Transverse colon (tissue), 4 donors: ENCODE data around the gene RPS6KA2. TPM values are rescaled to one million over a fixed set of nuclear protein-coding genes. Genes with fewer than 3 reads are reported as not detected.
A peak's percentile ranks its signal among the peaks of the same experiment; 100 is the strongest.

Experiments used
- DNase-seq: peaks from one replicate; pipeline ENCODE4 v3.0.0-alpha.2; 2019
- H3K27ac ChIP-seq, 4 donors: fragments of 200-600 bp; sonication (generic); 2 replicates each; pipeline ENCODE4 v1.5.1; 2016 to 2018; ENCODE audit warnings: inconsistent platforms in 4 of 4
- H3K27me3 ChIP-seq: fragments of 200-600 bp; sonication (generic); 2 replicates; pipeline ENCODE4 v1.5.1; 2017; ENCODE audit warnings: inconsistent platforms
- H3K36me3 ChIP-seq, 4 donors: fragments of 200-600 bp; sonication (generic); 2 replicates each; pipeline ENCODE4 v1.5.1; 2017 to 2019; ENCODE audit warnings: inconsistent platforms in 4 of 4
- H3K4me1 ChIP-seq, 4 donors: fragments of 200-600 bp; sonication (generic); 2 replicates each; pipeline ENCODE4 v1.5.1; 2017 to 2020; ENCODE audit warnings: inconsistent platforms in 4 of 4
- H3K4me3 ChIP-seq, 4 donors: fragments of 200-600 bp; sonication (generic); 1 replicate in 1 of 4; 2 replicates in 3 of 4; pipeline versions ENCODE4 v1.5.1 to v1.6.1; 2017 to 2019; ENCODE audit warnings: inconsistent platforms in 4 of 4
- H3K9me3 ChIP-seq, 2 donors: fragments of 200-600 bp; sonication (generic); 2 replicates each; pipeline ENCODE4 v1.5.1; 2017 to 2019; ENCODE audit warnings: inconsistent platforms in 2 of 2
- CTCF ChIP-seq, 5 experiments: fragments of 200-600 bp in 3 of 5; fragments of 450-650 bp in 2 of 5; sonication (generic) in 3 of 5; IDR thresholded peaks; 1 replicate in 2 of 5; 2 replicates in 3 of 5; pipeline ENCODE4 v1.5.1; 2016 to 2017; ENCODE audit warnings: antibody characterized with exemption in 5 of 5, inconsistent platforms in 3 of 5, mild to moderate bottlenecking in 2 of 5, moderate library complexity in 1 of 5
- EP300 ChIP-seq: sonication (generic); formaldehyde crosslinking; IDR thresholded peaks from one replicate; pipeline ENCODE4 v1.6.1; 2017; ENCODE audit warnings: antibody characterized with exemption, low read depth
- POLR2A ChIP-seq: fragments of 450-650 bp; IDR thresholded peaks from one replicate; pipeline ENCODE4 v1.6.1; 2016; ENCODE audit warnings: antibody characterized with exemption, mild to moderate bottlenecking, moderate library complexity
- POLR2AphosphoS5 ChIP-seq, 3 donors: sonication (generic); formaldehyde crosslinking; IDR thresholded peaks; one replicate each; pipeline ENCODE4 v1.6.1; 2016; ENCODE audit warnings: antibody characterized with exemption in 3 of 3
- WGBS, 2 donors: methylation state at CpG; one replicate each; pipeline ENCODE4 v1.1.5; 2018; ENCODE audit warnings: low coverage in 1 of 2; 5-methylcytosine and 5-hydroxymethylcytosine counted together
- in situ Hi-C, 4 donors: fragments of 200-750 bp; cut with MboI; loops; one replicate each; pipeline versions ENCODE4 v1.15.0 to v1.15.1; 2017; ENCODE audit warnings: low sequenced_read_pairs in 3 of 4, low pct_ligation_motif_present in 1 of 4, low pct_unique_long_range_greater_than_20kb in 1 of 4
- intact Hi-C: fragments of 100-400 bp; cut with DNase I; formaldehyde crosslinking; loops from one replicate; pipeline ENCODE4 v1.15.1; 2023; ENCODE audit warnings: low total_unique reads
- total RNA-seq, 4 donors: library from RNA; depleted of rRNA; stranded (reverse); fragments of >200 nt; gene quantifications; one replicate each; pipeline ENCODE4 v1.1.0, GENCODE V29; 2016

The RPS6KA2 gene
- total RNA-seq, 4 donors from 2014 or later = 9.6 to 41.1 (median 15.4) TPM

GRCh38 chr6:166520905-166521834 lies 105.9 kb downstream of the RPS6KA2 start:
- no peak for TF ChIP-seq EP300
- no peaks in the 10 kb centered on the region for H3K36me3 ChIP-seq
- 87 to 89% methylated on average over 4 to 10 of the region's 10 CpGs for WGBS, 2 donors

GRCh38 chr6:166516251-166516884 lies 110.7 kb downstream of the RPS6KA2 start:
- Histone ChIP-seq H3K27ac (no peak overlapping the region), H3K9me3 (no peaks in the 10 kb centered on the region), H3K27me3 (no peaks in the 10 kb centered on the region), H3K4me1 (no peaks in the 10 kb centered on the region), H3K4me3 (no peak overlapping the region), H3K36me3 (no peaks in the 10 kb centered on the region)
- intact Hi-C loops = no loop called here
- DNase-seq = no peak
- in situ Hi-C loops = no loop called here
- no peak for TF ChIP-seq POLR2A
- TF ChIP-seq POLR2AphosphoS5 (IDR thresholded peaks at IDR 0.05) = no peak
- no peak for TF ChIP-seq EP300
- TF ChIP-seq CTCF (IDR thresholded peaks at IDR 0.05) = no peak
- WGBS, 2 donors = 82% methylated on average over 7 of the region's 7 CpGs; no CpG with 5 or more reads in 1 of the 2 donors

More at GRCh38 chr6:166520905-166521834, 105.9 kb downstream of the RPS6KA2 start:
- intact Hi-C loops = no loop called here
- Histone ChIP-seq H3K4me3 (no peak overlapping the region), H3K9me3 (no peaks in the 10 kb centered on the region), H3K27ac (no peak overlapping the region), H3K27me3 (no peaks in the 10 kb centered on the region), H3K4me1 (no peaks in the 10 kb centered on the region)
- in situ Hi-C loops = no loop called here
- DNase-seq = no peak

- Histone ChIP-seq H3K36me3 (no peaks in the 10 kb centered on the region), H3K27me3 (no peaks in the 10 kb centered on the region), H3K27ac (no peak overlapping the region), H3K4me1 (no peaks in the 10 kb centered on the region), H3K9me3 (no peaks in the 10 kb centered on the region), H3K4me3 (no peak overlapping the region)
- TF ChIP-seq POLR2A = no peak
- no peak for TF ChIP-seq CTCF (IDR thresholded peaks at IDR 0.05)
- no peak for TF ChIP-seq EP300
- TF ChIP-seq POLR2AphosphoS5 (IDR thresholded peaks at IDR 0.05) = no peak
- intact Hi-C loops = no loop called here
- in situ Hi-C loops = no loop called here
- 64 to 67% methylated on average over 5 to 11 of the region's 11 CpGs for WGBS, 2 donors
- DNase-seq = peak; percentile 13
Observed at GRCh38 chr6:166515072-166515810, 111.8 kb downstream of the RPS6KA2 start.

GRCh38 chr6:166514196-166514595 lies 112.9 kb downstream of the RPS6KA2 start:
- in situ Hi-C loops (no loop called here), intact Hi-C loops (no loop called here)
- H3K4me1 ChIP-seq = no peaks in the 10 kb centered on the region
- no peaks in the 10 kb centered on the region for H3K36me3 ChIP-seq
- 95% methylated on average over 2 of the region's 3 CpGs; no CpG with 5 or more reads in 1 of the 2 donors for WGBS, 2 donors
- no peak for TF ChIP-seq POLR2AphosphoS5 (IDR thresholded peaks at IDR 0.05)
- TF ChIP-seq POLR2A = no peak
- no peak for TF ChIP-seq EP300
- no peak for TF ChIP-seq CTCF (IDR thresholded peaks at IDR 0.05)
- no peaks in the 10 kb centered on the region for H3K9me3 ChIP-seq
- DNase-seq = no peak
- H3K27ac ChIP-seq = no peak overlapping the region
- H3K27me3 ChIP-seq = no peaks in the 10 kb centered on the region
- no peak overlapping the region for H3K4me3 ChIP-seq
